GM19372 (cell line): ENCODE data around the gene ZNF593.

Experiments
- ATAC-seq: cut with Tn5 transposase; IDR thresholded peaks from one replicate; pipeline ENCODE4 v1.9.1; 2021; ENCODE audit warnings: mild to moderate bottlenecking, low read depth, moderate library complexity; ENCODE audit not compliant: unreplicated experiment

The ZNF593 gene

GRCh38 chr1:26200413-26200812, 30.7 kb downstream of the ZNF593 start:
- ATAC-seq: no peak

- no peak for ATAC-seq
Observed at GRCh38 chr1:26203642-26204318, 34.1 kb downstream of the ZNF593 start.

DNA sequence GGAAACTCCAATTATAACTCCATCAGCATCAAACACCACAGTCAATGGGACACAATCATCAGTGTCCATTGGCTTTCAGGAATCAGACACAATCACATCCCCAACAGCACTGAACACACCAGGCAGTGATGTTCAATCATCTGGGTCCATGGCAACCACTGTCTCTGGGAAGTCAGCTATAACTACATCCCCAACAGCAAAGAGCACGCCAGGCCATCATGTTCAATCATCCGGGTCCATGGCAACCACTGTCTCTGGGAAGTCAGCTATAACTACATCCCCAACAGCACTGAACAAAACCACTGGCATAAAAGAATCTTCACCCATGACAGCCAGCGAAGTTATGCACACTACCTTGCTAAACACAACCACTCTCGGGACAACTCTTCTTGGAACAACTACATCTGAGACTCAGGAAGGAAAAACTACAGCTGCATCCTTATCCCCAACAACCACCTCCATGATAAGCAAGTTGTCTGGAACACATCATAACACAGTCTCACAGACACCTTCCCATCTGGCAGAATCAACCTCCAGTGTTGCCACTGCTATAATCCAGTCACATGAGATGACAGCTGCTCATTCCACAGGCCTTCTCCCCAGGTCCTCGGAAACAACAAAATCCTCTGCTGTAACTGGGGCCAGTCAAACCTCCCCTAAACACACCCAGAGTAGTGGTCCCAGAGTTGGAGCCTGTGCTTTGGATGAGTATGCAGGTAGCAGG, 40.6 kb downstream of the ZNF593 start:
- ATAC-seq: no peak

DNA sequence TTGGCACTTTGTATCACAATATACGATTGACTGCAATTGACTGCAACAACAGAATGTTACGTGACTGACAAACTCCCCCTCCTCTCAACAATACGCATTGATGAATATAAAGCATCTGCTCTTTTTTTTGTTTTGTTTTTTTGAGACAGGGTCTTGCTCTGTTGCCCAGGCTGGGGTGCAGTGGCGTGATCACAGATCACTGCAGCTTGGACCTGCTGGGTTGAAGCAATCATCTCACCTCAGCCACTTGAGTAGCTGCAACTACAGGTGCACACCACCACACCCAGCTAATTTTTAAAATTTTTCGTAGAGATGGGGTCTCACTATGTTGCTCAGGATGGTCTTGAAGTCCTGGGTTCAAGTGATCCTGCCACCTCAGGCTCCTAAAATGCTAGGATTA, 43.0 kb downstream of the ZNF593 start:
- ATAC-seq: no peak

DNA sequence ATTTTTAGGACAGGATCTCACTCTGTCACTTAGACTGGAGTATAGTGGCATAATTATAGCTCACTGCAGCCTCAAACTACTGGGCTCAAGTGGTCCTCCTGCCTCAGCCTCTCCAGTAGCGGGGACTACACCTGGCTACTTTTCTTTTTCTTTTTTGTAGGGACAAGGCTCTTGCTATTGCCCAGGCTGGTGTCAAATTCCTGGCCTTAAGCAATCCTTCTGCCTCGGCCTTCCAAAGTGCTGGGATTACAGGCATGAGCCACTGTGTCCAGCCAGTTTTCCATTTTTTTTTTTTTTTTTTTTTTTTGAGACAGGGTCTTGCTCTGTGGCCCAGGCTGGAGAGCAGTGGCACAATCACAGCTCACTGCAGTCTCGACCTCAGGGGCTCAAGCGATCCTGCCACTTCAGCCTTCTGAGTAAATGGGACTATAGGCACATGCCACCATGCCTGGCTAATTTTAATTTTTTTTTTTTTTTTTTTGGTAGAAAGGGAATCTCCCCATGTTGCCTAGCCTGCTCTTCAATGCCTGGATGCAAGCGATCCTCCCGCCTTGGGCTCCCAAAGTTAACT, 43.7 kb downstream of the ZNF593 start:
- no peak for ATAC-seq

- ATAC-seq: no peak
Observed at GRCh38 chr1:26215246-26215645, 45.5 kb downstream of the ZNF593 start.

GRCh38 chr1:26218906-26219494, 49.3 kb downstream of the ZNF593 start:
- no peak for ATAC-seq
